ENCODE measurements around the gene RTN3. TPM values are rescaled to one million over a fixed set of nuclear protein-coding genes. Genes with fewer than 3 reads are reported as not detected.
A peak's percentile ranks its signal among the peaks of the same experiment; 100 is the strongest.

The RTN3 gene
- total and polyA plus RNA-seq, 9 of the 15 experiments (the other 6 are each of a cell fraction or from before 2014, with no cell fraction given): 41.6 to 169 (median 93.5) TPM

DNA sequence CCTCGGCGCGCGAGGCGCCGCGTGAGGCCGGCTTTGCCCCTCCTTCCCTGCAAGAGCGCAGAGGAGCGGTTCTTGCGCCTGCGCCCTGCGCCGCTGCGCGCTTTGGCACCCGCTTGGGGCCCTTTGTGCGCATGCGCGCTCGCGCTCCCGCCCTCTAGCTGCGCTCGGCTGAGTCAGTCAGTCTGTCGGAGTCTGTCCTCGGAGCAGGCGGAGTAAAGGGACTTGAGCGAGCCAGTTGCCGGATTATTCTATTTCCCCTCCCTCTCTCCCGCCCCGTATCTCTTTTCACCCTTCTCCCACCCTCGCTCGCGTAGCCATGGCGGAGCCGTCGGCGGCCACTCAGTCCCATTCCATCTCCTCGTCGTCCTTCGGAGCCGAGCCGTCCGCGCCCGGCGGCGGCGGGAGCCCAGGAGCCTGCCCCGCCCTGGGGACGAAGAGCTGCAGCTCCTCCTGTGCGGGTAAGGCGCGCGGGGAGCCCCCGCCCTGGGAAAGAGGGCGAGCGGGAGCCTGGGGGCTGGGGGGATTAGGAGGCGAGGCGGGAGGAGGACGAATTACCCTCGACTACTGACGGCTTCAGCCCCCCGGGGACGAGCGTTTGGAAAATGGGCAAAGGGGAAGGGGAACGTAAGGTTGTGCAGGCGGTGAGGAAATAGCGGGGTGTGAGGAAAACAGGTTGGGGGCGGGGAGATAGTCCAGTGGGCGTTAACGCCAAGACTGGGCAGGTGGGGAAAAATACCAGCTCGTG is at the start of gene RTN3 (continued):
- TF ChIP-seq RCOR1 (IDR thresholded peaks at IDR 0.05; ENCODE audit: borderline replicate concordance in 1 of 2, low read depth in 2 of 2, low read length in 2 of 2) (no peak), MYC (IDR thresholded peaks at IDR 0.05; ENCODE audit: low read depth, low read length) (peak; percentile 62), MYC (CRISPR knock-in tag; IDR thresholded peaks at IDR 0.05; ENCODE audit: borderline replicate concordance, low read depth) (peak; percentile 73; the same call in 1 of the 2 replicates), E2F5 (CRISPR knock-in tag; IDR thresholded peaks at IDR 0.05) (peak; percentile 76; the same call in 1 of the 2 replicates), SMARCA5 (IDR thresholded peaks at IDR 0.05) (0 out of 2 replicates have a peak, but pooled peaks have one; percentile 18), ZBTB1 (CRISPR knock-in tag; IDR thresholded peaks at IDR 0.05; ENCODE audit: borderline replicate concordance, low read depth) (peak; percentile 51; the same call in 1 of the 2 replicates), SREBF2 (CRISPR knock-in tag; IDR thresholded peaks at IDR 0.05) (no peak), XRCC4 (IDR thresholded peaks at IDR 0.05; ENCODE audit: extremely low read depth, insufficient read depth, insufficient read length) (no peak), KDM5B (IDR thresholded peaks at IDR 0.05; ENCODE audit: insufficient replicate concordance, low read depth, low read length) (peak; percentile 89), FIP1L1 (IDR thresholded peaks at IDR 0.05; ENCODE audit: low read depth, low read length, poor library complexity, severe bottlenecking) (peak; percentile 67), YY1 (IDR thresholded peaks at IDR 0.05; ENCODE audit: borderline replicate concordance in 1 of 3, control insufficient read depth in 1 of 3, extremely low read depth in 1 of 3, insufficient read depth in 3 of 3, insufficient read length in 1 of 3, insufficient replicate concordance in 2 of 3, low read depth in 1 of 3, low read length in 2 of 3) (peak in 1 of 3 experiments; percentile 28), CHCHD3 (CRISPR knock-in tag; IDR thresholded peaks at IDR 0.05) (no peak), CREB5 (CRISPR knock-in tag; IDR thresholded peaks at IDR 0.05) (no peak), ZSCAN32 (CRISPR knock-in tag; IDR thresholded peaks at IDR 0.05) (no peak), U2AF2 (optimal IDR thresholded peaks at IDR 0.05; ENCODE audit: low read depth, low read length) (no peak), MYBL2 (IDR thresholded peaks at IDR 0.05; ENCODE audit: low read depth) (no peak), MYBL2 (CRISPR knock-in tag; IDR thresholded peaks at IDR 0.05; ENCODE audit: borderline replicate concordance) (no peak), CC2D1A (IDR thresholded peaks at IDR 0.05) (no peak; the same call in 1 of the 2 replicates)
- TF ChIP-seq, protein P1, sequence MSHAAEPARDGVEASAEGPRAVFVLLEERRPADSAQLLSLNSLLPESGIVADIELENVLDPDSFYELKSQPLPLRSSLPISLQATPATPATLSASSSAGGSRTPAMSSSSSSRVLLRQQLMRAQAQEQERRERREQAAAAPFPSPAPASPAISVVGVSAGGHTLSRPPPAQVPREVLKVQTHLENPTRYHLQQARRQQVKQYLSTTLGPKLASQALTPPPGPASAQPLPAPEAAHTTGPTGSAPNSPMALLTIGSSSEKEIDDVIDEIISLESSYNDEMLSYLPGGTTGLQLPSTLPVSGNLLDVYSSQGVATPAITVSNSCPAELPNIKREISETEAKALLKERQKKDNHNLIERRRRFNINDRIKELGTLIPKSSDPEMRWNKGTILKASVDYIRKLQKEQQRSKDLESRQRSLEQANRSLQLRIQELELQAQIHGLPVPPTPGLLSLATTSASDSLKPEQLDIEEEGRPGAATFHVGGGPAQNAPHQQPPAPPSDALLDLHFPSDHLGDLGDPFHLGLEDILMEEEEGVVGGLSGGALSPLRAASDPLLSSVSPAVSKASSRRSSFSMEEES (CRISPR knock-in tag; IDR thresholded peaks at IDR 0.05): no peak
- TF ChIP-seq, protein P2, sequence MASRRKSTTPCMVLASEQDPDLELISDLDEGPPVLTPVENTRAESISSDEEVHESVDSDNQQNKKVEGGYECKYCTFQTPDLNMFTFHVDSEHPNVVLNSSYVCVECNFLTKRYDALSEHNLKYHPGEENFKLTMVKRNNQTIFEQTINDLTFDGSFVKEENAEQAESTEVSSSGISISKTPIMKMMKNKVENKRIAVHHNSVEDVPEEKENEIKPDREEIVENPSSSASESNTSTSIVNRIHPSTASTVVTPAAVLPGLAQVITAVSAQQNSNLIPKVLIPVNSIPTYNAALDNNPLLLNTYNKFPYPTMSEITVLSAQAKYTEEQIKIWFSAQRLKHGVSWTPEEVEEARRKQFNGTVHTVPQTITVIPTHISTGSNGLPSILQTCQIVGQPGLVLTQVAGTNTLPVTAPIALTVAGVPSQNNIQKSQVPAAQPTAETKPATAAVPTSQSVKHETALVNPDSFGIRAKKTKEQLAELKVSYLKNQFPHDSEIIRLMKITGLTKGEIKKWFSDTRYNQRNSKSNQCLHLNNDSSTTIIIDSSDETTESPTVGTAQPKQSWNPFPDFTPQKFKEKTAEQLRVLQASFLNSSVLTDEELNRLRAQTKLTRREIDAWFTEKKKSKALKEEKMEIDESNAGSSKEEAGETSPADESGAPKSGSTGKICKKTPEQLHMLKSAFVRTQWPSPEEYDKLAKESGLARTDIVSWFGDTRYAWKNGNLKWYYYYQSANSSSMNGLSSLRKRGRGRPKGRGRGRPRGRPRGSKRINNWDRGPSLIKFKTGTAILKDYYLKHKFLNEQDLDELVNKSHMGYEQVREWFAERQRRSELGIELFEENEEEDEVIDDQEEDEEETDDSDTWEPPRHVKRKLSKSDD (conservative IDR thresholded peaks at IDR 0.05; ENCODE audit: low read length): no peak

Measured in K562 (cell line).